ENCODE data around the gene SLCO4A1. TPM values are rescaled to one million over a fixed set of nuclear protein-coding genes. Genes with fewer than 3 reads are reported as not detected.

SLCO4A1 gene
- total RNA-seq, 1 experiment from 2014 or later: 48.8 TPM

DNA sequence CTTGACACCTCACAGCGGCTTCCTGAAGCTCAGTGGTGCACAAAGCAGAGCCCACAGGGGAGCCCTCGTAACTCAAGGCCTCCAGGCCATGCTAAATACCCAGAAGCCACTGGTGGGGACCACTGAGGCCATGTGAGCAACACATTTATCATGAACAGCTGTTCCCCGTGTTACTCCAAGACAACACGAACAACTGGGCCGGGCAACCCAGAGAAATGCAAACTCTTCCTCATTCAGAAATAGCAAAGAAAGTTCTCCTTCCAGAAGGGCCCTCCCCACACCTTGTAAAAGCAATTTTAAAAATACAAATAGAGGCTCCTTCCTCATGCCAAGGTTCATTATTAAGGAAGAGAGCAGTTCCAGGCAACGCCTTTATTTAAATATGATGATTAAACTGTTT, 36.3 kb upstream of the SLCO4A1 start:
- H3K36me3 ChIP-seq (ENCODE audit: insufficient read depth, low read length, poor library complexity, severe bottlenecking): no peaks in the 10 kb centered on the region
- intact Hi-C loops (cut with micrococcal nuclease; ENCODE audit: unreplicated experiment): no loop called here
- ChIA-PET CTCF (no interaction called here), POLR2A (ENCODE audit: low non-redundant PET) (no interaction called here)
- no peaks in the 10 kb centered on the region for H3K9me3 ChIP-seq (ENCODE audit: low read depth, low read length, poor library complexity, severe bottlenecking)
- no peaks in the 10 kb centered on the region for H3K27me3 ChIP-seq (replicated peaks; ENCODE audit: insufficient read depth, low read depth, low read length, poor library complexity)
- no peak overlapping the region for H3K4me3 ChIP-seq (ENCODE audit: low read depth, low read length, poor library complexity, severe bottlenecking)
- H3K4me1 ChIP-seq (ENCODE audit: insufficient read depth, low read length, poor library complexity, severe bottlenecking): peaks cover 18% of the 10 kb centered on the region
- H3K27ac ChIP-seq (ENCODE audit: low read depth, low read length, poor library complexity, severe bottlenecking): no peak overlapping the region
- TF ChIP-seq CTCF (conservative IDR thresholded peaks at IDR 0.05; ENCODE audit: low read depth, low read length) (no peak), EZH2 (IDR thresholded peaks at IDR 0.05; ENCODE audit: borderline replicate concordance, low read depth, low read length, poor library complexity, severe bottlenecking) (no peak)
- no peak for DNase-seq (ENCODE audit: low spot score)
- BruUV-seq (replicated peaks): no TSS peak

DNA sequence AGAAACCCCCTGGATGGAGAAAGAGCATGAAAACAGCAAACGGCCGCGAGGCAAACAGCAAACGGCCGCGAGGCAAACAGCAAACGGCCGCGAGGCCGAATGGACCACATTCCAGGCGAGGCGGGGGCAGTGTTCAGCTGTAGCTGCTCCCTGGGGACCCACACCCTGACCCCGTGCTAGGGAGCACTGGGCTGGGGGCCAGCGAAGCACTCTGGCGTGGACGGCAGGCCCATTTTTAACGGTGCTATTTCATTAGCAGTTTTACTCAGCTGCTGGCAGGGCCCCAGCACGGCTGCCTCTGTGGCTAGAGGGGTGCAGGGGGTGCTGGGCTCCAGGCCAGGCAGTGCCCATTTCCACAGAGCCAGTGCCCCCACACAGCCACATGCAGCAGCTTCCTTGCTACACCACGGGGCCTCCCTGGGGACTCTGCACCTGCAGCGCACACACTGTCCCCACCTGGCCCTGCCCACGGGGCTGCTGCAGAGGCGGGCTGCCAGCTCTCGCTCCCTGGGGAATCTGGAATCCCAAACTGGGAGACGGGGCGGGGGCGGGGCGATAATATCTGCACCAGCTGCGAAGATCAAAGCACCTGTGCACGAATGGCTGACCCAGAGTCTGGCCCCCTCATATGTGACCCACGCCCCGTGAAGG, 35.6 kb upstream of the SLCO4A1 start:
- peaks cover 18% of the 10 kb centered on the region for H3K4me1 ChIP-seq (ENCODE audit: insufficient read depth, low read length, poor library complexity, severe bottlenecking)
- no peaks in the 10 kb centered on the region for H3K9me3 ChIP-seq (ENCODE audit: low read depth, low read length, poor library complexity, severe bottlenecking)
- DNase-seq (ENCODE audit: low spot score): no peak
- BruUV-seq (replicated peaks): no TSS peak
- no peaks in the 10 kb centered on the region for H3K27me3 ChIP-seq (replicated peaks; ENCODE audit: insufficient read depth, low read depth, low read length, poor library complexity)
- no peaks in the 10 kb centered on the region for H3K36me3 ChIP-seq (ENCODE audit: insufficient read depth, low read length, poor library complexity, severe bottlenecking)
- ChIA-PET POLR2A (ENCODE audit: low non-redundant PET) (no interaction called here), CTCF (no interaction called here)
- no peak for TF ChIP-seq EZH2 (IDR thresholded peaks at IDR 0.05; ENCODE audit: borderline replicate concordance, low read depth, low read length, poor library complexity, severe bottlenecking)
- no peak for TF ChIP-seq CTCF (conservative IDR thresholded peaks at IDR 0.05; ENCODE audit: low read depth, low read length)
- intact Hi-C loops (cut with micrococcal nuclease; ENCODE audit: unreplicated experiment): no loop called here
- no peak overlapping the region for H3K27ac ChIP-seq (ENCODE audit: low read depth, low read length, poor library complexity, severe bottlenecking)
- no peak overlapping the region for H3K4me3 ChIP-seq (ENCODE audit: low read depth, low read length, poor library complexity, severe bottlenecking)

DNA sequence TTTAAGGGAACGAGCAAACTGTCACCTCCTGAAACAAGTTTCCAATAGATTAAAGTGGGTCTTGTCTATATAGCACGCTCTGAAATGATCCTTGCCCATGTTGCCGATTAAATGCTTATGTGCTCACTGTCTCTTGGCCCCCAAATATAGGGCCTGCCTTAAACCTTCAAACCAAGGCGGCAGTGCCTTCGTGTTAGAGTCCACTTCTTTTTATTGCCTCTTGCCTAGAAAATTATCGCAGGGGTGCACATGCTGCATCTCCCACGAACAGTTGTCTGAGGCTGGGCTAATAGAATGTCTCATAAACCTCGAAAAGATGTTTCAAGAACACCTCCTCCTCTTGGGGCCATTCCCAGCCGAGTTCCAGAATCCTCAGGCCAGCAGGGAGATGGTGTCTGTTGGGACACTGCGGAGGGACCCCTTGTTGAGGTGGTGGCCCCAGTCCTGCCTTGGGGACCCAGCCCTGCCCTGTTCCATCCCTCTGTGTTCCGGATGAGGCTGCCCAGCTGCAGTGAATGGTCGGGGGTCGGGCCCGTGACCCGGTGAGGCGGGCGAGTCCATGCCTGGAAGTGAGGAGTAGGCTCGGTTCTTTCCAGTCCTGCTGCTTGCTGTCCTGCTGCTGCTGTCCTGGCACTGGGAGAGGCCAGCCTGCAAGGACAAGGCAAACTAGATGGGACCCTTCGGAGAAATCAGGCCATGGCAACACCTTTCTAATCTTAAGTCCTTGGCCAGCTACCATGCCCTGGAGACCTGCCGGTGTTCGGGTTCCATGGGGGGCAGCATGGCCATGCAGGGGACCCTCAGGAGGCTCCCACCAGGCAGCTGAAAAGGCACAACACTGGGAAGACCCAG, 34.7 kb upstream of the SLCO4A1 start:
- no peaks in the 10 kb centered on the region for H3K9me3 ChIP-seq (ENCODE audit: low read depth, low read length, poor library complexity, severe bottlenecking)
- H3K36me3 ChIP-seq (ENCODE audit: insufficient read depth, low read length, poor library complexity, severe bottlenecking): no peaks in the 10 kb centered on the region
- H3K4me3 ChIP-seq (ENCODE audit: low read depth, low read length, poor library complexity, severe bottlenecking): no peak overlapping the region
- POLR2A ChIA-PET (ENCODE audit: low non-redundant PET): no interaction called here
- no peaks in the 10 kb centered on the region for H3K27me3 ChIP-seq (replicated peaks; ENCODE audit: insufficient read depth, low read depth, low read length, poor library complexity)
- H3K27ac ChIP-seq (ENCODE audit: low read depth, low read length, poor library complexity, severe bottlenecking): no peak overlapping the region
- no TSS peak for BruUV-seq (replicated peaks)
- intact Hi-C loops (cut with micrococcal nuclease; ENCODE audit: unreplicated experiment): no loop called here
- peaks cover 12% of the 10 kb centered on the region for H3K4me1 ChIP-seq (ENCODE audit: insufficient read depth, low read length, poor library complexity, severe bottlenecking)
- DNase-seq (ENCODE audit: low spot score): no peak
- TF ChIP-seq CTCF (conservative IDR thresholded peaks at IDR 0.05; ENCODE audit: low read depth, low read length): no peak
- CTCF ChIA-PET: no interaction called here
